HFFc6 (cell line): ENCODE data around the gene SPINK8. TPM values are rescaled to one million over a fixed set of nuclear protein-coding genes. Genes with fewer than 3 reads are reported as not detected.
"Not testable (repeated sequence)": the region's sequence is repeated elsewhere in the genome, so short reads cannot be mapped to it uniquely, and the experiment has no call there.

Experiments
- DNase-seq: peaks from one replicate; pipeline ENCODE4 v3.0.0-alpha.2; 2018
- H3K27ac Mint-ChIP-seq: 2 replicates; pipeline ENCODE4 v1.8.0; 2020; ENCODE audit warnings: mild to moderate bottlenecking, mixed read lengths
- H3K27me3 Mint-ChIP-seq: 2 replicates; pipeline ENCODE4 v1.8.0; 2021; ENCODE audit warnings: mild to moderate bottlenecking, moderate library complexity, mixed read lengths; ENCODE audit not compliant: insufficient read depth
- H3K36me3 Mint-ChIP-seq: 2 replicates; pipeline ENCODE4 v1.8.0; 2021; ENCODE audit warnings: low read depth, mixed read lengths
- H3K4me1 Mint-ChIP-seq: 2 replicates; pipeline ENCODE4 v1.8.0; 2020; ENCODE audit warnings: low read depth, mixed read lengths
- H3K4me3 Mint-ChIP-seq: 2 replicates; pipeline ENCODE4 v1.8.0; 2020; ENCODE audit warnings: mild to moderate bottlenecking, moderate library complexity, mixed read lengths
- H3K9me3 Mint-ChIP-seq: 2 replicates; pipeline ENCODE4 v1.8.0; 2020; ENCODE audit warnings: mild to moderate bottlenecking, mixed read lengths
- CTCF ChIP-seq: fragments of 200-600 bp; sonication (generic); IDR thresholded peaks from 2 replicates; pipeline ENCODE4 v1.5.0; 2021; ENCODE audit warnings: antibody characterized with exemption, mild to moderate bottlenecking
- total RNA-seq, 6 experiments: library from RNA; stranded (reverse); fragmentation: NEBNext Ultra II Directional; extraction: Animal tissue kit (Norgen Biotek cat#: 25700); gene quantifications; 2 replicates in 1 of 6; 3 replicates in 5 of 6; pipeline ENCODE4 v1.2.3, GENCODE V29; 2021

The SPINK8 gene
- total RNA-seq, 6 experiments from 2014 or later: not detected

DNA sequence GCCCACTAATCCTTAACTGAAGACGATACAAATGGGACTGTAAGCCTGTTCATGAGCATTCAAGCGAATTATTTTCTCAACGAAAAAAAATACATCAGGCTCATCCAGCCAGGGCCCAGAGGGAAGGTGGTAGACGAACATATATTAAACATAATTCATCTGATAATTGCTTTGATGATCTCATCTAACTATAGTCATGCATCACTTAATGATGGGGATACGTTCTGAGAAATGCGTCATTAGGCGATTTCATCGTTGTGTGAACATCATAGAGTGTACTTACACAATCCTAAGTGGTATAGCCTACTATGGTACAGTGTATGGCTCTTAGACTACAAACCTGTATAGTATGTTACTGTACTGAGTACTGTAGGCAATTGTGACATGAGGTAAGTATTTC is 10.0 kb upstream of the SPINK8 start:
- DNase-seq: no peak
- Mint-ChIP-seq H3K27me3 (peaks cover 28% of the 10 kb centered on the region), H3K4me3 (no peak overlapping the region), H3K9me3 (no peaks in the 10 kb centered on the region), H3K4me1 (no peaks in the 10 kb centered on the region), H3K36me3 (no peaks in the 10 kb centered on the region), H3K27ac (no peak overlapping the region)
- TF ChIP-seq CTCF: no peak

DNA sequence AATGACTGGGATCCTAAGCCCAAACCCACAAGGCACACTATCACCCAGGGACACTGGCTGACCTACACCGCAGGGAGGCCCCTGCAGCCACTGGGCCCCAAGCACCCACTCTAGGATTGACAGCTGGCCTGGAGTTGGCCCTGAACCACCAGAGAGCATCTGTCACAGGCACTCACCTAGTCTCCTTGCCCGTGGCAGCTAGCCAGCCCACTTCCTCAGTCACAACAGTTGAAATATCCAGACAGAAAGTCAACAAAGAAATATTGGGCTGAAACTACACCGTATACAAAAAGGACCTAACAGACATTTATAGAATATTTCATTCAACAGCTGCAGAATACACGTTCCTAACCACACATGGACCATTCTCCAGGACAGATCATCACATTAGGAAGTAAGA is 5.2 kb upstream of the SPINK8 start:
- no peak for TF ChIP-seq CTCF
- Mint-ChIP-seq H3K27ac (no peak overlapping the region), H3K27me3 (peaks cover 45% of the 10 kb centered on the region), H3K4me3 (no peak overlapping the region), H3K9me3 (no peaks in the 10 kb centered on the region), H3K36me3 (peaks cover 5% of the 10 kb centered on the region; the same call in 1 of the 2 replicates), H3K4me1 (no peaks in the 10 kb centered on the region)
- DNase-seq: no peak

DNA sequence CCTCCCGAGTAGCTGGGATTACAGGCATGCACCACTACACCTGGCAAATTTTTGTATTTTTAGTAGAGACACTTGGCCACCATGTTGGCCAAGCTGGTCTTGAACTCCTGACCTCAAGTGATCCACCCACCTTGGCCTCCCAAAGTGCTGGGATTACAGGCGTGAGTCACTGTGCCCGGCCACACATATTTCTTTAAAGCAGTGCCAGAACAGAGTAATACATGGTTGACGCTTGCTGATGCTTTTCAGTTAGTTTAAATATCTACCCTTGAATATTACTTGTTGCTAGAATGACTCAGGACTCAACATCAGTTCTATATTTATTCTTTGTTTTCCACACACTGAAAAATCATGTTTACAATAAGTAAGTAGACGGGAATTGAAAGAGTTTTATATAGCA is 4.1 kb upstream of the SPINK8 start:
- DNase-seq, H3K4me3 Mint-ChIP-seq, H3K9me3 Mint-ChIP-seq, H3K27ac Mint-ChIP-seq, H3K4me1 Mint-ChIP-seq, H3K36me3 Mint-ChIP-seq: not testable (repeated sequence)
- peaks cover 51% of the 10 kb centered on the region for H3K27me3 Mint-ChIP-seq

GRCh38 chr3:48335286-48335685 is 1.8 kb upstream of the SPINK8 start:
- not testable (repeated sequence) for H3K4me1 Mint-ChIP-seq, H3K9me3 Mint-ChIP-seq, H3K27ac Mint-ChIP-seq, H3K36me3 Mint-ChIP-seq, DNase-seq, H3K4me3 Mint-ChIP-seq
- peaks cover 33% of the 10 kb centered on the region for H3K27me3 Mint-ChIP-seq

GRCh38 chr3:48334605-48335004 is 1.1 kb upstream of the SPINK8 start:
- no peak for TF ChIP-seq CTCF
- no peak overlapping the region for H3K27ac Mint-ChIP-seq
- no peaks in the 10 kb centered on the region for H3K4me1 Mint-ChIP-seq
- H3K4me3 Mint-ChIP-seq: no peak overlapping the region
- peaks cover 5% of the 10 kb centered on the region; the same call in 1 of the 2 replicates for H3K36me3 Mint-ChIP-seq
- no peak for DNase-seq
- no peaks in the 10 kb centered on the region for H3K9me3 Mint-ChIP-seq
- H3K27me3 Mint-ChIP-seq: peaks cover 31% of the 10 kb centered on the region

GRCh38 chr3:48331706-48332435 is 1.6 kb downstream of the SPINK8 start:
- H3K9me3 Mint-ChIP-seq: not testable (repeated sequence)

GRCh38 chr3:48320996-48321395 is 12.5 kb downstream of the SPINK8 start:
- Mint-ChIP-seq H3K9me3 (peaks cover 8% of the 10 kb centered on the region), H3K27ac (no peak overlapping the region), H3K4me1 (no peaks in the 10 kb centered on the region), H3K27me3 (peaks cover 19% of the 10 kb centered on the region), H3K36me3 (no peaks in the 10 kb centered on the region), H3K4me3 (no peak overlapping the region)
- TF ChIP-seq CTCF: no peak
- no peak for DNase-seq

More at GRCh38 chr3:48331706-48332435, 1.6 kb downstream of the SPINK8 start:
- H3K4me1 Mint-ChIP-seq, H3K27ac Mint-ChIP-seq, DNase-seq, H3K36me3 Mint-ChIP-seq, H3K4me3 Mint-ChIP-seq: not testable (repeated sequence)
- peaks cover 31% of the 10 kb centered on the region for H3K27me3 Mint-ChIP-seq
